GM19372 (cell line): ENCODE data around the gene NR2E1.

Source experiments
- ATAC-seq: cut with Tn5 transposase; IDR thresholded peaks from one replicate; pipeline ENCODE4 v1.9.1; 2021; ENCODE audit warnings: mild to moderate bottlenecking, low read depth, moderate library complexity; ENCODE audit not compliant: unreplicated experiment

Gene NR2E1

GRCh38 chr6:108165714-108166663 is at the start of gene NR2E1:
TSS of gene NR2E1 (plus strand) at chr6:108166022. CDS start at chr6:108166766, 744 bp downstream.
- ATAC-seq, result no peak

GRCh38 chr6:108116546-108117426 is 49.0 kb upstream of the NR2E1 start:
- ATAC-seq, result no peak

GRCh38 chr6:108117427-108118358 is 48.1 kb upstream of the NR2E1 start:
- ATAC-seq, result peak; percentile 44

- no peak for ATAC-seq
Measured at GRCh38 chr6:108118359-108118724, 47.5 kb upstream of the NR2E1 start.

- no peak for ATAC-seq
Measured at GRCh38 chr6:108118810-108119768, 46.7 kb upstream of the NR2E1 start.

GRCh38 chr6:108119769-108120141 is 46.1 kb upstream of the NR2E1 start:
- ATAC-seq, result no peak

GRCh38 chr6:108120311-108120710 is 45.5 kb upstream of the NR2E1 start:
- ATAC-seq, result no peak

- ATAC-seq, result no peak
Measured at GRCh38 chr6:108121612-108122011, 44.2 kb upstream of the NR2E1 start.

GRCh38 chr6:108123481-108123929 is 42.3 kb upstream of the NR2E1 start:
- no peak for ATAC-seq

GRCh38 chr6:108123946-108124345 is 41.9 kb upstream of the NR2E1 start:
- no peak for ATAC-seq

- ATAC-seq, result no peak
Measured at GRCh38 chr6:108127056-108127455, 38.8 kb upstream of the NR2E1 start.

- no peak for ATAC-seq
Measured at GRCh38 chr6:108127826-108128225, 38.0 kb upstream of the NR2E1 start.

- no peak for ATAC-seq
Measured at GRCh38 chr6:108130262-108130661, 35.6 kb upstream of the NR2E1 start.

GRCh38 chr6:108132863-108133262 is 33.0 kb upstream of the NR2E1 start:
- no peak for ATAC-seq

GRCh38 chr6:108133594-108134179 is 32.1 kb upstream of the NR2E1 start:
- ATAC-seq, result no peak

GRCh38 chr6:108134213-108134970 is 31.4 kb upstream of the NR2E1 start:
- no peak for ATAC-seq

- ATAC-seq, result no peak
Measured at GRCh38 chr6:108142240-108142639, 23.6 kb upstream of the NR2E1 start.

- ATAC-seq, result no peak
Measured at GRCh38 chr6:108145639-108146038, 20.2 kb upstream of the NR2E1 start.
